ENCODE measurements around the gene RNASEH2A. TPM values are rescaled to one million over a fixed set of nuclear protein-coding genes. Genes with fewer than 3 reads are reported as not detected.

RNASEH2A gene
- total and polyA plus RNA-seq, 2 of the 13 experiments (the other 11 are each of a cell fraction or from before 2014, with no cell fraction given), result 25.1 to 35.8 TPM

DNA sequence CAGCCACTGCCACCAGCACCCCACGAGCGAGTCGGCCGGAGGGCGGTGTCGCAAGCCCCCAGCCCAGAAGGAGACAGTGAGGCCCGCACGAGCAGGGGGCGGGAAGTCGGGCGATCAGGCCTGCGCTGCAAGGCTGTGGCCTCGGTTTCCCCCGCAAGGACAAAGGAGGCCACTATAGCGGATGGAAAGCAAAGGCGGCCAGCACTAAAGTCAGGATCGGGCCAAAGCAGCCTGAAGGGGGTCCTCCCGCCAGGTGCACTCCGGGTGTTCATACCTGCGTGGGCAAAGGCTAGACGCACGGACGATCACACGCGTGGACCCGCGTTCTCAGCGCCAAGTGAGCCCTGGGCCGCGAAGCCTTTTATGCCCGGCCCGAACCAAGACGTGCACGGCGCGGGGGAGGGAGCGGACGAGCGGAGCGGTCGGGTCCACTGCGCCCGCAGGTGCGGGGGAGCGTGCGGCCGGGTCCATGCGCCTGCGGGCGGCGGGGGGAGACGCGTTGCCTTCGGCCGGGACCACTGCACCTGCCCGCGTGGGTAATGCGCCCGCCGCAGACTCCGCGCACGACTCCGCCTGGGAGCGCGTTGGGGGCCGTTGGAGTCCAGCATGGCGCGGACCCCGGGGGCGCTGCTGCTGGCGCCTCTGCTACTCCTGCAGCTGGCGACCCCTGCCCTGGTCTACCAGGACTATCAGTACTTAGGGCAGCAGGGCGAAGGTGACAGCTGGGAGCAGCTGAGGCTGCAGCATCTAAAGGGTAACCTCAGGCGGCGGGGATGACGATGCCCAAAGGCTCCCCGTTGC, 4.7 kb upstream of the RNASEH2A start, which contains the start of the genes PRDX2 and THSD8 (continued):
- TF ChIP-seq, protein P1, sequence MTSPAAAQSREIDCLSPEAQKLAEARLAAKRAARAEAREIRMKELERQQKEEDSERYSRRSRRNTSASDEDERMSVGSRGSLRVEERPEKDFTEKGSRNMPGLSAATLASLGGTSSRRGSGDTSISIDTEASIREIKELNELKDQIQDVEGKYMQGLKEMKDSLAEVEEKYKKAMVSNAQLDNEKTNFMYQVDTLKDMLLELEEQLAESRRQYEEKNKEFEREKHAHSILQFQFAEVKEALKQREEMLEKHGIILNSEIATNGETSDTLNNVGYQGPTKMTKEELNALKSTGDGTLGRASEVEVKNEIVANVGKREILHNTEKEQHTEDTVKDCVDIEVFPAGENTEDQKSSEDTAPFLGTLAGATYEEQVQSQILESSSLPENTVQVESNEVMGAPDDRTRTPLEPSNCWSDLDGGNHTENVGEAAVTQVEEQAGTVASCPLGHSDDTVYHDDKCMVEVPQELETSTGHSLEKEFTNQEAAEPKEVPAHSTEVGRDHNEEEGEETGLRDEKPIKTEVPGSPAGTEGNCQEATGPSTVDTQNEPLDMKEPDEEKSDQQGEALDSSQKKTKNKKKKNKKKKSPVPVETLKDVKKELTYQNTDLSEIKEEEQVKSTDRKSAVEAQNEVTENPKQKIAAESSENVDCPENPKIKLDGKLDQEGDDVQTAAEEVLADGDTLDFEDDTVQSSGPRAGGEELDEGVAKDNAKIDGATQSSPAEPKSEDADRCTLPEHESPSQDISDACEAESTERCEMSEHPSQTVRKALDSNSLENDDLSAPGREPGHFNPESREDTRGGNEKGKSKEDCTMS (CRISPR knock-in tag; conservative IDR thresholded peaks at IDR 0.05), result no peak
- TF ChIP-seq, protein P2, sequence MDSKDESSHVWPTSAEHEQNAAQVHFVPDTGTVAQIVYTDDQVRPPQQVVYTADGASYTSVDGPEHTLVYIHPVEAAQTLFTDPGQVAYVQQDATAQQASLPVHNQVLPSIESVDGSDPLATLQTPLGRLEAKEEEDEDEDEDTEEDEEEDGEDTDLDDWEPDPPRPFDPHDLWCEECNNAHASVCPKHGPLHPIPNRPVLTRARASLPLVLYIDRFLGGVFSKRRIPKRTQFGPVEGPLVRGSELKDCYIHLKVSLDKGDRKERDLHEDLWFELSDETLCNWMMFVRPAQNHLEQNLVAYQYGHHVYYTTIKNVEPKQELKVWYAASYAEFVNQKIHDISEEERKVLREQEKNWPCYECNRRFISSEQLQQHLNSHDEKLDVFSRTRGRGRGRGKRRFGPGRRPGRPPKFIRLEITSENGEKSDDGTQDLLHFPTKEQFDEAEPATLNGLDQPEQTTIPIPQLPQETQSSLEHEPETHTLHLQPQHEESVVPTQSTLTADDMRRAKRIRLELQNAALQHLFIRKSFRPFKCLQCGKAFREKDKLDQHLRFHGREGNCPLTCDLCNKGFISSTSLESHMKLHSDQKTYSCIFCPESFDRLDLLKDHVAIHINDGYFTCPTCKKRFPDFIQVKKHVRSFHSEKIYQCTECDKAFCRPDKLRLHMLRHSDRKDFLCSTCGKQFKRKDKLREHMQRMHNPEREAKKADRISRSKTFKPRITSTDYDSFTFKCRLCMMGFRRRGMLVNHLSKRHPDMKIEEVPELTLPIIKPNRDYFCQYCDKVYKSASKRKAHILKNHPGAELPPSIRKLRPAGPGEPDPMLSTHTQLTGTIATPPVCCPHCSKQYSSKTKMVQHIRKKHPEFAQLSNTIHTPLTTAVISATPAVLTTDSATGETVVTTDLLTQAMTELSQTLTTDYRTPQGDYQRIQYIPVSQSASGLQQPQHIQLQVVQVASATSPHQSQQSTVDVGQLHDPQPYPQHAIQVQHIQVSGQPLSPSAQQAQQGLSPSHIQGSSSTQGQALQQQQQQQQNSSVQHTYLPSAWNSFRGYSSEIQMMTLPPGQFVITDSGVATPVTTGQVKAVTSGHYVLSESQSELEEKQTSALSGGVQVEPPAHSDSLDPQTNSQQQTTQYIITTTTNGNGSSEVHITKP (CRISPR knock-in tag; IDR thresholded peaks at IDR 0.05; ENCODE audit: low read depth), result peak; percentile 99
- TF ChIP-seq FOXP1 (IDR thresholded peaks at IDR 0.05) (no peak), FOXP1 (CRISPR knock-in tag; IDR thresholded peaks at IDR 0.05) (0 out of 2 replicates have a peak, but pooled peaks have one; percentile 26), TRIM24 (CRISPR knock-in tag; IDR thresholded peaks at IDR 0.05) (no peak), ZNF737 (CRISPR knock-in tag; IDR thresholded peaks at IDR 0.05; ENCODE audit: borderline replicate concordance) (0 out of 2 replicates have a peak, but pooled peaks have one; percentile 39), ATAD3A (CRISPR knock-in tag; IDR thresholded peaks at IDR 0.05) (no peak), ZMYM2 (CRISPR knock-in tag; IDR thresholded peaks at IDR 0.05) (peak; percentile 56), ATF7 (IDR thresholded peaks at IDR 0.05) (peak; percentile 81), ATF7 (CRISPR knock-in tag; IDR thresholded peaks at IDR 0.05) (no peak)
- TF ChIP-seq, protein P3, sequence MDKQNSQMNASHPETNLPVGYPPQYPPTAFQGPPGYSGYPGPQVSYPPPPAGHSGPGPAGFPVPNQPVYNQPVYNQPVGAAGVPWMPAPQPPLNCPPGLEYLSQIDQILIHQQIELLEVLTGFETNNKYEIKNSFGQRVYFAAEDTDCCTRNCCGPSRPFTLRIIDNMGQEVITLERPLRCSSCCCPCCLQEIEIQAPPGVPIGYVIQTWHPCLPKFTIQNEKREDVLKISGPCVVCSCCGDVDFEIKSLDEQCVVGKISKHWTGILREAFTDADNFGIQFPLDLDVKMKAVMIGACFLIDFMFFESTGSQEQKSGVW (CRISPR knock-in tag; IDR thresholded peaks at IDR 0.05; ENCODE audit: borderline replicate concordance), result no peak; the same call in 1 of the 2 replicates
- TF ChIP-seq, protein P4, sequence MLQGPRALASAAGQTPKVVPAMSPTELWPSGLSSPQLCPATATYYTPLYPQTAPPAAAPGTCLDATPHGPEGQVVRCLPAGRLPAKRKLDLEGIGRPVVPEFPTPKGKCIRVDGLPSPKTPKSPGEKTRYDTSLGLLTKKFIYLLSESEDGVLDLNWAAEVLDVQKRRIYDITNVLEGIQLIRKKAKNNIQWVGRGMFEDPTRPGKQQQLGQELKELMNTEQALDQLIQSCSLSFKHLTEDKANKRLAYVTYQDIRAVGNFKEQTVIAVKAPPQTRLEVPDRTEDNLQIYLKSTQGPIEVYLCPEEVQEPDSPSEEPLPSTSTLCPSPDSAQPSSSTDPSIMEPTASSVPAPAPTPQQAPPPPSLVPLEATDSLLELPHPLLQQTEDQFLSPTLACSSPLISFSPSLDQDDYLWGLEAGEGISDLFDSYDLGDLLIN (CRISPR knock-in tag; IDR thresholded peaks at IDR 0.05; ENCODE audit: borderline replicate concordance), result 0 out of 2 replicates have a peak, but pooled peaks have one; percentile 40
- TF ChIP-seq, protein P5, sequence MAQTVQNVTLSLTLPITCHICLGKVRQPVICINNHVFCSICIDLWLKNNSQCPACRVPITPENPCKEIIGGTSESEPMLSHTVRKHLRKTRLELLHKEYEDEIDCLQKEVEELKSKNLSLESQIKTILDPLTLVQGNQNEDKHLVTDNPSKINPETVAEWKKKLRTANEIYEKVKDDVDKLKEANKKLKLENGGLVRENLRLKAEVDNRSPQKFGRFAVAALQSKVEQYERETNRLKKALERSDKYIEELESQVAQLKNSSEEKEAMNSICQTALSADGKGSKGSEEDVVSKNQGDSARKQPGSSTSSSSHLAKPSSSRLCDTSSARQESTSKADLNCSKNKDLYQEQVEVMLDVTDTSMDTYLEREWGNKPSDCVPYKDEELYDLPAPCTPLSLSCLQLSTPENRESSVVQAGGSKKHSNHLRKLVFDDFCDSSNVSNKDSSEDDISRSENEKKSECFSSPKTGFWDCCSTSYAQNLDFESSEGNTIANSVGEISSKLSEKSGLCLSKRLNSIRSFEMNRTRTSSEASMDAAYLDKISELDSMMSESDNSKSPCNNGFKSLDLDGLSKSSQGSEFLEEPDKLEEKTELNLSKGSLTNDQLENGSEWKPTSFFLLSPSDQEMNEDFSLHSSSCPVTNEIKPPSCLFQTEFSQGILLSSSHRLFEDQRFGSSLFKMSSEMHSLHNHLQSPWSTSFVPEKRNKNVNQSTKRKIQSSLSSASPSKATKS (CRISPR knock-in tag; IDR thresholded peaks at IDR 0.05), result no peak; the same call in 1 of the 2 replicates
- TF ChIP-seq, protein P6, sequence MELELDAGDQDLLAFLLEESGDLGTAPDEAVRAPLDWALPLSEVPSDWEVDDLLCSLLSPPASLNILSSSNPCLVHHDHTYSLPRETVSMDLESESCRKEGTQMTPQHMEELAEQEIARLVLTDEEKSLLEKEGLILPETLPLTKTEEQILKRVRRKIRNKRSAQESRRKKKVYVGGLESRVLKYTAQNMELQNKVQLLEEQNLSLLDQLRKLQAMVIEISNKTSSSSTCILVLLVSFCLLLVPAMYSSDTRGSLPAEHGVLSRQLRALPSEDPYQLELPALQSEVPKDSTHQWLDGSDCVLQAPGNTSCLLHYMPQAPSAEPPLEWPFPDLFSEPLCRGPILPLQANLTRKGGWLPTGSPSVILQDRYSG (CRISPR knock-in tag; IDR thresholded peaks at IDR 0.05), result no peak
